Measurements from ENCODE around the gene MARCHF4. TPM values are rescaled to one million over a fixed set of nuclear protein-coding genes. Genes with fewer than 3 reads are reported as not detected.

MARCHF4 gene
- total and polyA plus RNA-seq, 9 of the 15 experiments (the other 6 are each of a cell fraction or from before 2014, with no cell fraction given): 0.05 TPM; not detected in 8

GRCh38 chr2:216369821-216370220 lies 2.5 kb downstream of the MARCHF4 start:
- H3K9me1 ChIP-seq (ENCODE audit: control insufficient read depth, insufficient read depth, low read length): no peaks in the 10 kb centered on the region
- H3K27me3 ChIP-seq (ENCODE audit: control insufficient read depth in 2 of 2, insufficient read depth in 2 of 2, low read length in 2 of 2): peaks cover 0 to 21% of the 10 kb centered on the region in 2 experiments; a peak in 3 of 5 replicates
- no peak overlapping the region for H3K4me2 ChIP-seq (ENCODE audit: insufficient read depth, low read length)
- H3K36me3 ChIP-seq (ENCODE audit: control insufficient read depth, insufficient read depth, low read length): no peaks in the 10 kb centered on the region
- H4K20me1 ChIP-seq (replicated peaks; ENCODE audit: control insufficient read depth, insufficient read depth, low read length): 0 out of 2 replicates have a peak, but pooled peaks cover 4% of the 10 kb centered on the region
- no peaks in the 10 kb centered on the region for H3K9me3 ChIP-seq (replicated peaks; ENCODE audit: control insufficient read depth, insufficient read depth, low read depth, low read length)
- ATAC-seq (no peak), FAIRE-seq (no peak), DNase-seq (ENCODE audit: extremely low read depth in 1 of 4, low spot score in 3 of 4) (no peak)
- H3K4me1 ChIP-seq (replicated peaks in 1 of 2; ENCODE audit: control insufficient read depth in 2 of 2, insufficient read depth in 2 of 2, low read length in 2 of 2): peaks cover 0 to 13% of the 10 kb centered on the region in 2 experiments; a peak in 2 of 5 replicates
- H3K79me2 ChIP-seq (ENCODE audit: control insufficient read depth, insufficient read depth, low read length): no peaks in the 10 kb centered on the region
- H3K9ac ChIP-seq (ENCODE audit: insufficient read depth in 1 of 2, low read depth in 2 of 2, low read length in 2 of 2): no peak overlapping the region
- intact Hi-C loops (cut with micrococcal nuclease) (no loop called here), in situ Hi-C loops (cut with MboI) (no loop called here)
- CTCF ChIA-PET (ENCODE audit: low intra/inter-chr PET ratio): no interaction called here
- H2AFZ ChIP-seq (ENCODE audit: low read depth, low read length): no peak overlapping the region
- no peak for TF ChIP-seq CREB5 (CRISPR knock-in tag; IDR thresholded peaks at IDR 0.05)
- H3K4me3 ChIP-seq: no peak overlapping the region
- BruUV-seq (replicated peaks): no TSS peak
- WGBS (ENCODE audit: insufficient coverage, low coverage, missing lambda C conversion rate): 0% methylated on average over 9 of the region's 18 CpGs
- POLR2A ChIA-PET: no interaction called here
- no peak overlapping the region for H3K27ac ChIP-seq (ENCODE audit: extremely low read depth, low read depth, low read length)

GRCh38 chr2:216366777-216367471 lies 5.4 kb downstream of the MARCHF4 start:
- H3K4me2 ChIP-seq (ENCODE audit: insufficient read depth, low read length): no peak overlapping the region
- ChIA-PET CTCF (ENCODE audit: low intra/inter-chr PET ratio) (no interaction called here), POLR2A (interaction anchor here (1.5 kb wide), 1 partner anchor 9 kb away, joined by 4 read pairs; no protein-coding TSS in a partner anchor)
- TF ChIP-seq EHMT2 (IDR thresholded peaks at IDR 0.05): 0 out of 2 replicates have a peak, but pooled peaks have one; percentile 58
- peak; percentile 56 for TF ChIP-seq REST (IDR thresholded peaks at IDR 0.05; ENCODE audit: borderline replicate concordance)
- 0 out of 2 replicates have a peak, but pooled peaks have one; percentile 51 for TF ChIP-seq REST (CRISPR knock-in tag; IDR thresholded peaks at IDR 0.05; ENCODE audit: low read depth)

More at GRCh38 chr2:216366777-216367471, 5.4 kb downstream of the MARCHF4 start:
- no peak for DNase-seq (ENCODE audit: extremely low read depth in 1 of 4, low spot score in 3 of 4)
- no peaks in the 10 kb centered on the region for H3K9me3 ChIP-seq (replicated peaks; ENCODE audit: control insufficient read depth, insufficient read depth, low read depth, low read length)
- BruUV-seq (replicated peaks): no TSS peak
- H3K4me1 ChIP-seq (replicated peaks in 1 of 2; ENCODE audit: control insufficient read depth in 2 of 2, insufficient read depth in 2 of 2, low read length in 2 of 2): peaks cover 0 to 8% of the 10 kb centered on the region in 2 experiments; a peak in 1 of 5 replicates
- FAIRE-seq: no peak
- intact Hi-C loops (cut with micrococcal nuclease) (no loop called here), in situ Hi-C loops (cut with MboI) (no loop called here)
- peaks cover 0 to 14% of the 10 kb centered on the region in 2 experiments; a peak in 1 of 5 replicates for H3K27me3 ChIP-seq (ENCODE audit: control insufficient read depth in 2 of 2, insufficient read depth in 2 of 2, low read length in 2 of 2)
- no peaks in the 10 kb centered on the region for H3K9me1 ChIP-seq (ENCODE audit: control insufficient read depth, insufficient read depth, low read length)
- no peaks in the 10 kb centered on the region for H3K79me2 ChIP-seq (ENCODE audit: control insufficient read depth, insufficient read depth, low read length)
- H2AFZ ChIP-seq (ENCODE audit: low read depth, low read length): no peak overlapping the region
- no peak overlapping the region for H3K4me3 ChIP-seq
- whole genome bisulfite sequencing (ENCODE audit: insufficient coverage, low coverage, missing lambda C conversion rate): 0% methylated on average over 5 of the region's 5 CpGs
- H3K9ac ChIP-seq (ENCODE audit: insufficient read depth in 1 of 2, low read depth in 2 of 2, low read length in 2 of 2): no peak overlapping the region
- no peaks in the 10 kb centered on the region for H4K20me1 ChIP-seq (replicated peaks; ENCODE audit: control insufficient read depth, insufficient read depth, low read length)
- no peaks in the 10 kb centered on the region for H3K36me3 ChIP-seq (ENCODE audit: control insufficient read depth, insufficient read depth, low read length)
- H3K27ac ChIP-seq (ENCODE audit: extremely low read depth, low read depth, low read length): no peak overlapping the region
- no peak for ATAC-seq

All from K562 (cell line).